HepG2 (cell line): ENCODE results near the gene CREBBP. TPM values are rescaled to one million over a fixed set of nuclear protein-coding genes. Genes with fewer than 3 reads are reported as not detected.

ENCODE experiments used
- ESRRA ChIP-seq: sonication (generic); formaldehyde crosslinking; IDR thresholded peaks from 2 replicates; pipeline ENCODE4 v1.5.1; 2020; ENCODE audit warnings: mild to moderate bottlenecking, low read depth, missing genetic modification reagents
- GTF3A ChIP-seq: sonication (generic); formaldehyde crosslinking; conservative IDR thresholded peaks from 2 replicates; pipeline ENCODE4 v1.4.0; 2020; ENCODE audit warnings: mild to moderate bottlenecking, missing genetic modification reagents
- HIVEP1 ChIP-seq: sonication (generic); formaldehyde crosslinking; IDR thresholded peaks from 2 replicates; pipeline ENCODE4 v1.4.0; 2020; ENCODE audit warnings: mild to moderate bottlenecking, missing genetic modification reagents
- HOXA5 ChIP-seq: sonication (generic); formaldehyde crosslinking; IDR thresholded peaks from 2 replicates; pipeline ENCODE4 v1.4.0; 2020; ENCODE audit warnings: missing genetic modification reagents
- NR2F6 ChIP-seq, 2 experiments: IDR thresholded peaks; 2 replicates each; pipeline ENCODE4 v1.6.1; 2016; ENCODE audit warnings: antibody characterized with exemption in 1 of 2, mild to moderate bottlenecking in 1 of 2
- PHF5A ChIP-seq: IDR thresholded peaks from one replicate; pipeline ENCODE4 v1.6.1; 2018; ENCODE audit warnings: low read depth, missing genetic modification reagents; ENCODE audit not compliant: unreplicated experiment
- RARA ChIP-seq: IDR thresholded peaks from 2 replicates; pipeline ENCODE4 v1.6.1; 2016; ENCODE audit warnings: missing genetic modification reagents, missing compliant biosample characterization
- RNF2 ChIP-seq: fragments of 450-650 bp; conservative IDR thresholded peaks from 2 replicates; pipeline ENCODE4 v1.6.1; 2016; ENCODE audit warnings: low read depth
- SALL1 ChIP-seq: sonication (generic); formaldehyde crosslinking; IDR thresholded peaks from 2 replicates; pipeline ENCODE4 v1.8.0; 2022; ENCODE audit warnings: mild to moderate bottlenecking, missing genetic modification reagents
- TCF7L2 ChIP-seq: IDR thresholded peaks from 2 replicates; pipeline ENCODE4 v1.6.1; 2011; ENCODE audit warnings: mild to moderate bottlenecking, low read depth, low read length, moderate library complexity
- WIZ ChIP-seq: sonication (generic); formaldehyde crosslinking; IDR thresholded peaks from 2 replicates; pipeline ENCODE4 v1.5.1; 2020; ENCODE audit warnings: mild to moderate bottlenecking, missing genetic modification reagents
- ZBTB20 ChIP-seq: sonication (generic); formaldehyde crosslinking; IDR thresholded peaks from 2 replicates; pipeline ENCODE4 v1.8.1; 2023; ENCODE audit warnings: missing genetic modification reagents, low read depth, mild to moderate bottlenecking, borderline replicate concordance
- ZEB1 ChIP-seq: IDR thresholded peaks from 2 replicates; pipeline ENCODE4 v1.6.1; 2012; ENCODE audit warnings: mild to moderate bottlenecking, low read depth, inconsistent platforms; ENCODE audit not compliant: insufficient replicate concordance
- ZNF138 ChIP-seq: sonication (generic); formaldehyde crosslinking; IDR thresholded peaks from 2 replicates; pipeline ENCODE4 v1.5.0; 2020; ENCODE audit warnings: mild to moderate bottlenecking, low read depth, missing genetic modification reagents
- ZNF235 ChIP-seq: sonication (generic); formaldehyde crosslinking; IDR thresholded peaks from 2 replicates; pipeline ENCODE4 v1.8.1; 2023; ENCODE audit warnings: mild to moderate bottlenecking, missing genetic modification reagents, borderline replicate concordance
- ZNF382 ChIP-seq: sonication (generic); formaldehyde crosslinking; IDR thresholded peaks from 2 replicates; pipeline ENCODE4 v1.5.0; 2020; ENCODE audit warnings: missing genetic modification reagents, mild to moderate bottlenecking, borderline replicate concordance
- ZNF441 ChIP-seq: sonication (generic); formaldehyde crosslinking; IDR thresholded peaks from 2 replicates; pipeline ENCODE4 v1.7.0; 2021; ENCODE audit warnings: missing genetic modification reagents, borderline replicate concordance
- ZNF549 ChIP-seq: sonication (generic); formaldehyde crosslinking; IDR thresholded peaks from 2 replicates; pipeline ENCODE4 v1.5.0; 2020; ENCODE audit warnings: missing genetic modification reagents
- ZNF879 ChIP-seq: sonication (generic); formaldehyde crosslinking; IDR thresholded peaks from 2 replicates; pipeline ENCODE4 v1.8.1; 2023; ENCODE audit warnings: missing genetic modification reagents
- polyA plus RNA-seq, 8 experiments: library from polyadenylated mRNA; depleted of rRNA in 3 of 8; stranded (reverse) in 7 of 8; unstranded in 1 of 8; fragments of >200 nt; fragmentation: Illumina TruSeq in 4 of 8; extraction: Trizol in 4 of 8; gene quantifications; 2 replicates each; pipeline versions ENCODE4 v1.2.1 to v1.2.3, GENCODE V29; 2011 to 2016; ENCODE audit warnings: low read depth in 4 of 8, missing spikeins in 1 of 8, mixed read lengths in 1 of 8; ENCODE audit not compliant: insufficient read depth in 1 of 8
- total RNA-seq, 5 experiments: library from RNA; depleted of rRNA; stranded (reverse); fragments of >200 nt; fragmentation: Illumina TruSeq; extraction: Trizol; gene quantifications; 2 replicates each; pipeline ENCODE4 v1.2.3, GENCODE V29; 2016; ENCODE audit warnings: low read depth in 1 of 5
- TF ChIP-seq, protein P1 (sequence below): sonication (generic); formaldehyde crosslinking; IDR thresholded peaks from 2 replicates; pipeline ENCODE4 v1.5.1; 2020; ENCODE audit warnings: mild to moderate bottlenecking, missing genetic modification reagents, borderline replicate concordance
- TF ChIP-seq, protein P2 (sequence below): sonication (generic); formaldehyde crosslinking; IDR thresholded peaks from 2 replicates; pipeline ENCODE4 v1.5.0; 2020; ENCODE audit warnings: mild to moderate bottlenecking, low read depth, missing genetic modification reagents, borderline replicate concordance
- TF ChIP-seq, protein P3 (sequence below): sonication (generic); formaldehyde crosslinking; IDR thresholded peaks from 2 replicates; pipeline ENCODE4 v1.4.0; 2020; ENCODE audit warnings: mild to moderate bottlenecking, missing genetic modification reagents

The CREBBP gene
- total and polyA plus RNA-seq, 2 of the 13 experiments (the other 11 are each of a cell fraction or from before 2014, with no cell fraction given) = 5.3 to 10.4 TPM

DNA sequence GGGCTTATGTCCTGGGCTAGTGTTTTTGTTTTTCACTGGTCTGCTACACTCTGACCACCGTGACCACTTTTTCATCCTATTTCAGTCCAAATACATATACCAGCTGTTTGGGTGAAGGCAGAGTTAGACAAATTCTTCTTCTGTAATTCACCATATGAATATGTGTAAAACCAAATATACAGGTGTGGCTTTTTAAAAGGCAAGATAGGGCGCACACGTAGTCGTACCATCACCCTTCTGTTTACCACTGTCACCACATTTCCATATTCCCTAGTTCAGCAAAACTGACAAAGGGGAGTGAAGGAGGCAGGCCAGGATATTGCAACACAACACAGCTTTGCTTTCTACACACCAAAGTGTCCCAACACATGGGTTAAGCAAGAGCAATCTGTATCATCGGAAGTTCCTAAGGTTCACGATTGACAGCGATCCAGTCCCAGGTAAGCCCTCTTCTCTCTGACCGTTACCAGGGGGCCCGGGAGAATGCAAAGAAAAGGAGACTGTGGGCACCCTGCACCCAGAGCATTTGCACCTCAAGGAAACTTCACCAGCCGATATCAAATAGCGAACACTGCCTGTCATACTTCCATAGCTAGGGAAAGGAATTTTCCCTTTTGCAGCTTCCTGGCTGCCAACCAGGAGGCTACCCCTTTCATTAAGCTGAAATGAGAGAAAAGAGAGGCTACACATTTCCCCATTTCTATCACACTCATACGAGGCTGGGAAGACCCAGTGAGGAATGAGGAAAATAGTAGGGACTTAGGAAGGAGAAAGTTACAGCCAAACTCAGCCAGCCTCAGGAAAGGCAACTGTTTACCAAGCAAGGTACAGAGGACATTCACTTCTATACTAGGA is 23.1 kb downstream of the CREBBP start (continued):
- TF ChIP-seq, protein P1, sequence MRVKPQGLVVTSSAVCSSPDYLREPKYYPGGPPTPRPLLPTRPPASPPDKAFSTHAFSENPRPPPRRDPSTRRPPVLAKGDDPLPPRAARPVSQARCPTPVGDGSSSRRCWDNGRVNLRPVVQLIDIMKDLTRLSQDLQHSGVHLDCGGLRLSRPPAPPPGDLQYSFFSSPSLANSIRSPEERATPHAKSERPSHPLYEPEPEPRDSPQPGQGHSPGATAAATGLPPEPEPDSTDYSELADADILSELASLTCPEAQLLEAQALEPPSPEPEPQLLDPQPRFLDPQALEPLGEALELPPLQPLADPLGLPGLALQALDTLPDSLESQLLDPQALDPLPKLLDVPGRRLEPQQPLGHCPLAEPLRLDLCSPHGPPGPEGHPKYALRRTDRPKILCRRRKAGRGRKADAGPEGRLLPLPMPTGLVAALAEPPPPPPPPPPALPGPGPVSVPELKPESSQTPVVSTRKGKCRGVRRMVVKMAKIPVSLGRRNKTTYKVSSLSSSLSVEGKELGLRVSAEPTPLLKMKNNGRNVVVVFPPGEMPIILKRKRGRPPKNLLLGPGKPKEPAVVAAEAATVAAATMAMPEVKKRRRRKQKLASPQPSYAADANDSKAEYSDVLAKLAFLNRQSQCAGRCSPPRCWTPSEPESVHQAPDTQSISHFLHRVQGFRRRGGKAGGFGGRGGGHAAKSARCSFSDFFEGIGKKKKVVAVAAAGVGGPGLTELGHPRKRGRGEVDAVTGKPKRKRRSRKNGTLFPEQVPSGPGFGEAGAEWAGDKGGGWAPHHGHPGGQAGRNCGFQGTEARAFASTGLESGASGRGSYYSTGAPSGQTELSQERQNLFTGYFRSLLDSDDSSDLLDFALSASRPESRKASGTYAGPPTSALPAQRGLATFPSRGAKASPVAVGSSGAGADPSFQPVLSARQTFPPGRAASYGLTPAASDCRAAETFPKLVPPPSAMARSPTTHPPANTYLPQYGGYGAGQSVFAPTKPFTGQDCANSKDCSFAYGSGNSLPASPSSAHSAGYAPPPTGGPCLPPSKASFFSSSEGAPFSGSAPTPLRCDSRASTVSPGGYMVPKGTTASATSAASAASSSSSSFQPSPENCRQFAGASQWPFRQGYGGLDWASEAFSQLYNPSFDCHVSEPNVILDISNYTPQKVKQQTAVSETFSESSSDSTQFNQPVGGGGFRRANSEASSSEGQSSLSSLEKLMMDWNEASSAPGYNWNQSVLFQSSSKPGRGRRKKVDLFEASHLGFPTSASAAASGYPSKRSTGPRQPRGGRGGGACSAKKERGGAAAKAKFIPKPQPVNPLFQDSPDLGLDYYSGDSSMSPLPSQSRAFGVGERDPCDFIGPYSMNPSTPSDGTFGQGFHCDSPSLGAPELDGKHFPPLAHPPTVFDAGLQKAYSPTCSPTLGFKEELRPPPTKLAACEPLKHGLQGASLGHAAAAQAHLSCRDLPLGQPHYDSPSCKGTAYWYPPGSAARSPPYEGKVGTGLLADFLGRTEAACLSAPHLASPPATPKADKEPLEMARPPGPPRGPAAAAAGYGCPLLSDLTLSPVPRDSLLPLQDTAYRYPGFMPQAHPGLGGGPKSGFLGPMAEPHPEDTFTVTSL (CRISPR knock-in tag) = no peak
- no peak for TF ChIP-seq ZEB1
- TF ChIP-seq ZNF138 = no peak
- peak; percentile 73 for TF ChIP-seq SALL1 (CRISPR knock-in tag)
- TF ChIP-seq RNF2 = no peak
- no peak for TF ChIP-seq ESRRA
- TF ChIP-seq RARA (CRISPR knock-in tag) = peak; percentile 67; the same call in 1 of the 2 replicates
- no peak for TF ChIP-seq WIZ
- TF ChIP-seq ZNF441 (CRISPR knock-in tag) = no peak
- TF ChIP-seq HIVEP1 (CRISPR knock-in tag) = no peak; the same call in 1 of the 2 replicates
- TF ChIP-seq ZNF879 = no peak
- TF ChIP-seq TCF7L2 = no peak
- TF ChIP-seq PHF5A (CRISPR knock-in tag) = peak; percentile 28
- no peak for TF ChIP-seq ZNF235 (CRISPR knock-in tag)
- TF ChIP-seq, protein P2, sequence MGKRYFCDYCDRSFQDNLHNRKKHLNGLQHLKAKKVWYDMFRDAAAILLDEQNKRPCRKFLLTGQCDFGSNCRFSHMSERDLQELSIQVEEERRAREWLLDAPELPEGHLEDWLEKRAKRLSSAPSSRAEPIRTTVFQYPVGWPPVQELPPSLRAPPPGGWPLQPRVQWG (CRISPR knock-in tag) = no peak
- no peak for TF ChIP-seq GTF3A (CRISPR knock-in tag)
- no peak for TF ChIP-seq ZNF549 (CRISPR knock-in tag)
- TF ChIP-seq HOXA5 (CRISPR knock-in tag) = peak; percentile 40; the same call in 1 of the 2 replicates
- 0 out of 2 replicates have a peak, but pooled peaks have one; percentile 18 for TF ChIP-seq NR2F6 (IDR thresholded peaks at IDR 0.05)
- TF ChIP-seq NR2F6 (CRISPR knock-in tag; IDR thresholded peaks at IDR 0.05) = peak; percentile 46; the same call in 1 of the 2 replicates
- TF ChIP-seq, protein P3, sequence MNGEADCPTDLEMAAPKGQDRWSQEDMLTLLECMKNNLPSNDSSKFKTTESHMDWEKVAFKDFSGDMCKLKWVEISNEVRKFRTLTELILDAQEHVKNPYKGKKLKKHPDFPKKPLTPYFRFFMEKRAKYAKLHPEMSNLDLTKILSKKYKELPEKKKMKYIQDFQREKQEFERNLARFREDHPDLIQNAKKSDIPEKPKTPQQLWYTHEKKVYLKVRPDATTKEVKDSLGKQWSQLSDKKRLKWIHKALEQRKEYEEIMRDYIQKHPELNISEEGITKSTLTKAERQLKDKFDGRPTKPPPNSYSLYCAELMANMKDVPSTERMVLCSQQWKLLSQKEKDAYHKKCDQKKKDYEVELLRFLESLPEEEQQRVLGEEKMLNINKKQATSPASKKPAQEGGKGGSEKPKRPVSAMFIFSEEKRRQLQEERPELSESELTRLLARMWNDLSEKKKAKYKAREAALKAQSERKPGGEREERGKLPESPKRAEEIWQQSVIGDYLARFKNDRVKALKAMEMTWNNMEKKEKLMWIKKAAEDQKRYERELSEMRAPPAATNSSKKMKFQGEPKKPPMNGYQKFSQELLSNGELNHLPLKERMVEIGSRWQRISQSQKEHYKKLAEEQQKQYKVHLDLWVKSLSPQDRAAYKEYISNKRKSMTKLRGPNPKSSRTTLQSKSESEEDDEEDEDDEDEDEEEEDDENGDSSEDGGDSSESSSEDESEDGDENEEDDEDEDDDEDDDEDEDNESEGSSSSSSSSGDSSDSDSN (CRISPR knock-in tag) = peak; percentile 54; the same call in 1 of the 2 replicates
- no peak for TF ChIP-seq ZNF382
- TF ChIP-seq ZBTB20 = no peak
